GM12801 (cell line): Measurements from ENCODE around the gene DAB2IP.

Experiments
- CTCF ChIP-seq: IDR thresholded peaks from one replicate; pipeline ENCODE4 v1.5.1; 2011; ENCODE audit warnings: control low read depth; ENCODE audit not compliant: insufficient read length; ENCODE audit errors: extremely low read depth

Gene DAB2IP

DNA sequence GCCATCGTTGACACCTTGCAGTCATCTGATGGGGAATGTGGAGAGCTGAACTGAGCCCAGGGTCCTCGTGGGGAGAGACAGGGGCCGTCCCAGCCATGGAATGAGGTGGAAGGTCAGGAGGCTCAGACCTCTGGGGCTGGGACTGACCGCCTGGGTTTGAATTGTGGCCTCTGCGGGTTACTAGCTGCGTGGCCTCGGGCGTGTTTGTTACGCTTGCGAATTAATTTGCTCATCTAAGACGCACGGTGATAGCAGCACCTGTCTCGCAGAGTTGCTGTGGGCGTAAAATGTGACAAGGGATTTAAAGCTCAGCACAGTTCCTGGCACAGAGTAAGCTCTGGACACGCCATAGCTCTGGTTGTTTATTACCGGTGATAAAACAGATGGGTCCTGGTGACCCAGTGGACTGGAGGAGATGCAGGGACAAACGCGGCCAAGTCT lies 19.4 kb upstream of the DAB2IP start:
- TF ChIP-seq CTCF, result no peak

GRCh38 chr9:121633119-121633714 lies 18.2 kb upstream of the DAB2IP start:
- no peak for TF ChIP-seq CTCF

- no peak for TF ChIP-seq CTCF
Measured at GRCh38 chr9:121633736-121634135, 17.7 kb upstream of the DAB2IP start.

- no peak for TF ChIP-seq CTCF
Measured at GRCh38 chr9:121634329-121635261, 16.8 kb upstream of the DAB2IP start.

DNA sequence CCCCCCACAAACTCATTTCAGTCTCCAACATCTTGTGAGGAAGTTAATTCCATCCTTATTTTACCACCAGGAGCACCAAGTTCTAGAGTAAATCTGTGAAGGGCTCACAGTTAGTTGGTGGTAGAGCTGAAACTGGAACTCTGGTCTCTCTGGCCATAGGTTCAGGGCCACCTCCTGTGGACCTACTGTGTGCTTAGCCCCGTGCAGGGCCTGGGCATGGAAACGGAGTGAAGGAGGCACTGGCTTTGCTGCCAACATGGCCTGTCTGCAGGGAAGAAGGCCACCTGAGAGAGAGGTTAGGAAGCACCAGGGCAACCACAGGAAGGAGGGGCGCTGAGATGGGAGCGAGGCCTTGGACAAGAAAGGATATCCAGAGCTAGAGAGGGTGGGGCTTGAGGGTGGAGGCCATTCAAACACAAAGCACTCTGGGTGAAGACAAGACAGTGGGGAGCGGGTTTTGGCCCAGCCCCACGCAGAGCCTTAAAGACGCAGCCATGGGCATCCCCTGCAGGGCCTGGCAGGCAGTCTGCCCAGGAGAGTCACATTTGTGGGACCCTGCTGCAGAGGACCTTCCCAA lies 16.0 kb upstream of the DAB2IP start:
- TF ChIP-seq CTCF, result no peak

DNA sequence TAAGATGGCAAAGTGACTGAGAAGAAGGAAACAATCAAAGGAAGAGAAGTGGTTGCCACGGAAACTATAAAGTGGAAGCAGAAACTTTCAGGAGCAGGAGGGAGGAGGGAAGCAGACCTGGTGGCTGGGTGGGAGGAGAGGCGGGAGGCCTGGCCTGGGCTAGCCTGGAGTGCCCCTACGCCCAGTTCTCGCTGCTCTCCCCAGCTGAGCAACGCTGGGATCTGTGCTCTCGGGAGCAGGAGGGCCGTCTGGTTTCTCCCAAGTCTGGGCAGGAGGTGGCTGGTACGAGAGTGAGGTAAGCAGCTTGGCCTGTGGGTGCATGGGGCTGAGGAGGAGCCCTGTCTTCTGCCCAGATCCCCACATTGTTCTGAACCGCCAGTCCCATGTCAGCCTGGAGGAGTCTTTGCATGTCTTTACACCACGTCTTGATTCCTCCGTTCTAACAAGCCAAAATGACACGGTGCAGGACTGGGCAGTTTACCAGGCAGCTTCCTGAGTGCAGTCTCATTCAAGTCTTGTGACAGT lies 15.0 kb upstream of the DAB2IP start:
- no peak for TF ChIP-seq CTCF
